K562 (cell line): Measurements from ENCODE around the gene UBE2K. TPM values are rescaled to one million over a fixed set of nuclear protein-coding genes. Genes with fewer than 3 reads are reported as not detected.

Experiments
- CBX1 ChIP-seq: sonication (generic); IDR thresholded peaks from 2 replicates; pipeline ENCODE4 v1.6.1; 2016; ENCODE audit warnings: antibody characterized with exemption, low read depth, mild to moderate bottlenecking
- CREBBP ChIP-seq: IDR thresholded peaks from one replicate; pipeline ENCODE4 v1.6.1; 2012; ENCODE audit warnings: low read depth, mild to moderate bottlenecking, control low read depth, inconsistent platforms, low read length
- FOXA3 ChIP-seq, 2 experiments: fragments of 450-650 bp in 1 of 2; sonication (generic) in 1 of 2; formaldehyde crosslinking; IDR thresholded peaks in 1 of 2; conservative IDR thresholded peaks in 1 of 2; 2 replicates each; pipeline versions ENCODE4 v1.4.0 to v1.8.0; 2020 to 2022; ENCODE audit warnings: mild to moderate bottlenecking in 2 of 2, missing genetic modification reagents in 1 of 2
- FOXK1 ChIP-seq: sonication (generic); formaldehyde crosslinking; IDR thresholded peaks from 2 replicates; pipeline ENCODE4 v1.8.0; 2022; ENCODE audit warnings: missing genetic modification reagents, mild to moderate bottlenecking, borderline replicate concordance
- HMGN3 ChIP-seq: IDR thresholded peaks from 2 replicates; pipeline ENCODE4 v1.6.1; 2011; ENCODE audit warnings: borderline replicate concordance, low read depth, mild to moderate bottlenecking, mixed read lengths, low read length; ENCODE audit not compliant: insufficient read length; ENCODE audit errors: extremely low read depth
- JUN ChIP-seq, 2 experiments: sonication (generic) in 1 of 2; formaldehyde crosslinking in 1 of 2; IDR thresholded peaks; 2 replicates each; pipeline versions ENCODE4 v1.6.1 to v1.8.0; 2012 to 2022; ENCODE audit warnings: borderline replicate concordance in 2 of 2, mild to moderate bottlenecking in 2 of 2, improper control_type of control experiment in 1 of 2, low read depth in 1 of 2, low read length in 1 of 2, missing genetic modification reagents in 1 of 2
- KDM4B ChIP-seq, 2 experiments: fragments of 450-650 bp in 1 of 2; sonication (generic) in 1 of 2; IDR thresholded peaks; 2 replicates each; pipeline ENCODE4 v1.6.1; 2016 to 2017; ENCODE audit warnings: borderline replicate concordance in 2 of 2, antibody characterized with exemption in 1 of 2, low read depth in 1 of 2, mild to moderate bottlenecking in 1 of 2
- NFE2 ChIP-seq: IDR thresholded peaks from 2 replicates; pipeline ENCODE4 v1.6.1; 2014; ENCODE audit warnings: antibody characterized with exemption, low read depth
- NONO ChIP-seq, 2 experiments: fragments of 200-400 bp in 1 of 2; fragments of 450-650 bp in 1 of 2; formaldehyde crosslinking in 1 of 2; IDR thresholded peaks; 2 replicates each; pipeline ENCODE4 v1.6.1; 2017; ENCODE audit warnings: low read depth in 2 of 2, mild to moderate bottlenecking in 2 of 2, moderate library complexity in 2 of 2, low read length in 1 of 2
- NRF1 ChIP-seq, 2 experiments: fragments of 450-650 bp; IDR thresholded peaks in 1 of 2; conservative IDR thresholded peaks in 1 of 2; 2 replicates each; pipeline ENCODE4 v1.6.1; 2014; ENCODE audit warnings: mild to moderate bottlenecking in 2 of 2
- RBFOX2 ChIP-seq: fragments of 200-400 bp; formaldehyde crosslinking; IDR thresholded peaks from 2 replicates; pipeline ENCODE4 v1.6.1; 2017; ENCODE audit warnings: low read depth, mild to moderate bottlenecking, low read length, moderate library complexity
- SIN3B ChIP-seq: fragments of 450-650 bp; IDR thresholded peaks from 2 replicates; pipeline ENCODE4 v1.6.1; 2017; ENCODE audit warnings: low read depth, mild to moderate bottlenecking, moderate library complexity
- SMAD1 ChIP-seq: fragments of 150-350 bp; IDR thresholded peaks from 2 replicates; pipeline ENCODE4 v1.6.1; 2014; ENCODE audit warnings: low read length, low read depth; ENCODE audit not compliant: partially characterized antibody
- TAF7 ChIP-seq: fragments of 450-650 bp; IDR thresholded peaks from 2 replicates; pipeline ENCODE4 v1.6.1; 2016; ENCODE audit warnings: missing genetic modification characterization, missing compliant biosample characterization
- ZNF12 ChIP-seq: sonication (generic); formaldehyde crosslinking; IDR thresholded peaks from 2 replicates; pipeline ENCODE4 v1.4.0; 2020; ENCODE audit warnings: mild to moderate bottlenecking, missing genetic modification reagents
- ZNF316 ChIP-seq: fragments of 450-650 bp; IDR thresholded peaks from 2 replicates; pipeline ENCODE4 v1.6.1; 2016
- ZNF408 ChIP-seq: fragments of 250-450 bp; sonication (Bioruptor Pico); IDR thresholded peaks from 2 replicates; pipeline ENCODE4 v1.4.0; 2020; ENCODE audit warnings: low read depth, mild to moderate bottlenecking, moderate library complexity
- ZNF830 ChIP-seq: fragments of 250-450 bp; sonication (Bioruptor Pico); IDR thresholded peaks from 2 replicates; pipeline ENCODE4 v1.5.0; 2021; ENCODE audit warnings: mild to moderate bottlenecking
- ZZZ3 ChIP-seq: fragments of 450-650 bp; IDR thresholded peaks from 2 replicates; pipeline ENCODE4 v1.6.1; 2016; ENCODE audit warnings: antibody characterized with exemption, mild to moderate bottlenecking, moderate library complexity
- polyA plus RNA-seq, 8 experiments: library from polyadenylated mRNA; depleted of rRNA in 4 of 8; stranded (reverse) in 5 of 8; unstranded in 3 of 8; fragments of >200 nt; fragmentation: Nextera tagmentation in 2 of 8; fragmentation: Illumina TruSeq in 1 of 8; extraction: Ambion mirVana in 2 of 8; extraction: Trizol in 1 of 8; gene quantifications; 2 replicates each; pipeline versions ENCODE4 v1.2.1 to v1.2.3, GENCODE V29; 2011 to 2014; ENCODE audit warnings: inconsistent platforms in 1 of 8, missing spikeins in 1 of 8
- total RNA-seq, 7 experiments: library from RNA; depleted of rRNA in 6 of 7; stranded (reverse); fragments of >200 nt in 6 of 7; fragmentation: Illumina TruSeq in 2 of 7; extraction: Trizol in 2 of 7; gene quantifications; 2 replicates each; pipeline versions ENCODE4 v1.2.1 to v1.2.3, GENCODE V29; 2011 to 2021; ENCODE audit warnings: low replicate concordance in 1 of 7
- TF ChIP-seq, protein P1 (sequence below): sonication (generic); formaldehyde crosslinking; IDR thresholded peaks from 2 replicates; pipeline ENCODE4 v1.8.0; 2022; ENCODE audit warnings: missing genetic modification reagents, mild to moderate bottlenecking, moderate library complexity, borderline replicate concordance
- TF ChIP-seq, protein P2 (sequence below): fragments of 450-650 bp; IDR thresholded peaks from 2 replicates; pipeline ENCODE4 v1.6.1; 2014; ENCODE audit warnings: low read depth, mild to moderate bottlenecking, moderate library complexity, borderline replicate concordance

Gene UBE2K
- total and polyA plus RNA-seq, 9 of the 15 experiments (the other 6 are each of a cell fraction or from before 2014, with no cell fraction given) = 29.8 to 190 (median 62.6) TPM

- TF ChIP-seq, protein P1, sequence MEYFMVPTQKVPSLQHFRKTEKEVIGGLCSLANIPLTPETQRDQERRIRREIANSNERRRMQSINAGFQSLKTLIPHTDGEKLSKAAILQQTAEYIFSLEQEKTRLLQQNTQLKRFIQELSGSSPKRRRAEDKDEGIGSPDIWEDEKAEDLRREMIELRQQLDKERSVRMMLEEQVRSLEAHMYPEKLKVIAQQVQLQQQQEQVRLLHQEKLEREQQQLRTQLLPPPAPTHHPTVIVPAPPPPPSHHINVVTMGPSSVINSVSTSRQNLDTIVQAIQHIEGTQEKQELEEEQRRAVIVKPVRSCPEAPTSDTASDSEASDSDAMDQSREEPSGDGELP = peak; percentile 75
- TF ChIP-seq KDM4B (IDR thresholded peaks at IDR 0.05; ENCODE audit: borderline replicate concordance in 2 of 2, low read depth in 1 of 2) = 0 out of 4 replicates have a peak, but pooled peaks of 1 of the 2 experiments have one; percentile 25
- TF ChIP-seq NFE2 = peak; percentile 21; the same call in 1 of the 2 replicates
- peak; percentile 77 for TF ChIP-seq SMAD1
- TF ChIP-seq ZNF12 (CRISPR knock-in tag) = 0 out of 2 replicates have a peak, but pooled peaks have one; percentile 4
- TF ChIP-seq ZZZ3 = no peak
- no peak for TF ChIP-seq ZNF408
- peak; percentile 97 for TF ChIP-seq RBFOX2
- no peak for TF ChIP-seq JUN (IDR thresholded peaks at IDR 0.05; ENCODE audit: borderline replicate concordance, low read depth, low read length)
- 0 out of 2 replicates have a peak, but pooled peaks have one; percentile 76 for TF ChIP-seq JUN (CRISPR knock-in tag; IDR thresholded peaks at IDR 0.05; ENCODE audit: borderline replicate concordance)
- TF ChIP-seq ZNF830 (CRISPR knock-in tag) = 0 out of 2 replicates have a peak, but pooled peaks have one; percentile 41
- peak in 1 of 2 experiments; percentile 45; a peak in 2 of 4 replicates for TF ChIP-seq FOXA3 (CRISPR knock-in tag; conservative IDR thresholded peaks at IDR 0.05 in 1 of 2, IDR thresholded peaks at IDR 0.05 in 1 of 2)
- peak; percentile 49; the same call in 1 of the 2 replicates for TF ChIP-seq SIN3B
- TF ChIP-seq, protein P2, sequence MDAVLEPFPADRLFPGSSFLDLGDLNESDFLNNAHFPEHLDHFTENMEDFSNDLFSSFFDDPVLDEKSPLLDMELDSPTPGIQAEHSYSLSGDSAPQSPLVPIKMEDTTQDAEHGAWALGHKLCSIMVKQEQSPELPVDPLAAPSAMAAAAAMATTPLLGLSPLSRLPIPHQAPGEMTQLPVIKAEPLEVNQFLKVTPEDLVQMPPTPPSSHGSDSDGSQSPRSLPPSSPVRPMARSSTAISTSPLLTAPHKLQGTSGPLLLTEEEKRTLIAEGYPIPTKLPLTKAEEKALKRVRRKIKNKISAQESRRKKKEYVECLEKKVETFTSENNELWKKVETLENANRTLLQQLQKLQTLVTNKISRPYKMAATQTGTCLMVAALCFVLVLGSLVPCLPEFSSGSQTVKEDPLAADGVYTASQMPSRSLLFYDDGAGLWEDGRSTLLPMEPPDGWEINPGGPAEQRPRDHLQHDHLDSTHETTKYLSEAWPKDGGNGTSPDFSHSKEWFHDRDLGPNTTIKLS = peak; percentile 57; the same call in 1 of the 2 replicates
- TF ChIP-seq CBX1 = 0 out of 2 replicates have a peak, but pooled peaks have one; percentile 52
- peak; percentile 97 for TF ChIP-seq HMGN3
- peak; percentile 49; the same call in 1 of the 2 replicates for TF ChIP-seq TAF7 (tag)
- TF ChIP-seq CREBBP = no peak
- TF ChIP-seq NRF1 (conservative IDR thresholded peaks at IDR 0.05 in 1 of 2, IDR thresholded peaks at IDR 0.05 in 1 of 2) = peak; percentile 97
- no peak for TF ChIP-seq FOXK1 (CRISPR knock-in tag)
- peak; percentile 53 to 59; a peak in 3 of 4 replicates for TF ChIP-seq NONO (IDR thresholded peaks at IDR 0.05; ENCODE audit: low read depth in 2 of 2, low read length in 1 of 2)
- no peak for TF ChIP-seq ZNF316
These were observed at the start of gene UBE2K (continued) for GRCh38 chr4:39697740-39698423.
